Ovary (tissue), 3 donors: Measurements from ENCODE around the gene SLC38A10.

Experiments
- EP300 ChIP-seq: sonication (generic); formaldehyde crosslinking; IDR thresholded peaks from one replicate; pipeline ENCODE4 v1.6.1; 2017; ENCODE audit warnings: antibody characterized with exemption
- POLR2A ChIP-seq: fragments of 450-650 bp; IDR thresholded peaks from one replicate; pipeline ENCODE4 v1.6.1; 2017; ENCODE audit warnings: antibody characterized with exemption, mild to moderate bottlenecking, moderate library complexity
- TF ChIP-seq, protein P1 (sequence below), 3 donors: fragments of 450-650 bp in 2 of 3; fragments of 200-600 bp in 1 of 3; IDR thresholded peaks; one replicate each; pipeline versions ENCODE4 v1.5.1 to v1.8.0; 2016 to 2022; ENCODE audit warnings: antibody characterized with exemption in 3 of 3, mild to moderate bottlenecking in 1 of 3
- donor health status: DM: no; HTN: no; CAD: no.

DNA sequence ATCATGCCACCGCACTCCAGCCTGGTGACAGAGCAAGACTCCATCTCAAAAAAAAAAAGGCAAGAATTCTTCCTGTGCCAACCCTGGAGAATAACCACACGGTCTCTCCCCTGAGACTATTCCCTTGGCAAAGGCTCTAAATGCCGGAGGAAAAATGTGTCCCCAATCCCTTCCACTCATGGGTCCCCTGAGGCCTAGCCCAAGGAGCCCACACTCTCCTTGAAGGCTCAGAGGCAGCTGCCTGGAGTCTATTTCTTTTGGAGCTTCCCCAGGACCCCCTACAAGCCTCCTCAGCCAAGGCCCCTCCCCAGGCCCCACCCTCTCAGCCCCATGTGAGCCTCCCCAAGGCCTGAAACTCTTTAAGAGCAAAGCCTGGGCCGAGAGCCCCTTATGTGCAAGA, 88.9 kb downstream of the SLC38A10 start:
- TF ChIP-seq, protein P1, sequence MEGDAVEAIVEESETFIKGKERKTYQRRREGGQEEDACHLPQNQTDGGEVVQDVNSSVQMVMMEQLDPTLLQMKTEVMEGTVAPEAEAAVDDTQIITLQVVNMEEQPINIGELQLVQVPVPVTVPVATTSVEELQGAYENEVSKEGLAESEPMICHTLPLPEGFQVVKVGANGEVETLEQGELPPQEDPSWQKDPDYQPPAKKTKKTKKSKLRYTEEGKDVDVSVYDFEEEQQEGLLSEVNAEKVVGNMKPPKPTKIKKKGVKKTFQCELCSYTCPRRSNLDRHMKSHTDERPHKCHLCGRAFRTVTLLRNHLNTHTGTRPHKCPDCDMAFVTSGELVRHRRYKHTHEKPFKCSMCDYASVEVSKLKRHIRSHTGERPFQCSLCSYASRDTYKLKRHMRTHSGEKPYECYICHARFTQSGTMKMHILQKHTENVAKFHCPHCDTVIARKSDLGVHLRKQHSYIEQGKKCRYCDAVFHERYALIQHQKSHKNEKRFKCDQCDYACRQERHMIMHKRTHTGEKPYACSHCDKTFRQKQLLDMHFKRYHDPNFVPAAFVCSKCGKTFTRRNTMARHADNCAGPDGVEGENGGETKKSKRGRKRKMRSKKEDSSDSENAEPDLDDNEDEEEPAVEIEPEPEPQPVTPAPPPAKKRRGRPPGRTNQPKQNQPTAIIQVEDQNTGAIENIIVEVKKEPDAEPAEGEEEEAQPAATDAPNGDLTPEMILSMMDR (IDR thresholded peaks at IDR 0.05) = no peak
- TF ChIP-seq POLR2A (no peak), EP300 (no peak)
